Measurements from ENCODE around the gene TANC1.

GRCh38 chr2:159108181-159108893 is 139.9 kb downstream of the TANC1 start:
- TF ChIP-seq POLR2A (IDR thresholded peaks at IDR 0.05) = no peak
- TF ChIP-seq CTCF (IDR thresholded peaks at IDR 0.05) = no peak
